GM19351 (cell line): ENCODE measurements around the gene ZSCAN32.

Source experiments
- ATAC-seq: cut with Tn5 transposase; IDR thresholded peaks from one replicate; pipeline ENCODE4 v1.9.1; 2021; ENCODE audit warnings: mild to moderate bottlenecking, moderate library complexity; ENCODE audit not compliant: unreplicated experiment

The ZSCAN32 gene

DNA sequence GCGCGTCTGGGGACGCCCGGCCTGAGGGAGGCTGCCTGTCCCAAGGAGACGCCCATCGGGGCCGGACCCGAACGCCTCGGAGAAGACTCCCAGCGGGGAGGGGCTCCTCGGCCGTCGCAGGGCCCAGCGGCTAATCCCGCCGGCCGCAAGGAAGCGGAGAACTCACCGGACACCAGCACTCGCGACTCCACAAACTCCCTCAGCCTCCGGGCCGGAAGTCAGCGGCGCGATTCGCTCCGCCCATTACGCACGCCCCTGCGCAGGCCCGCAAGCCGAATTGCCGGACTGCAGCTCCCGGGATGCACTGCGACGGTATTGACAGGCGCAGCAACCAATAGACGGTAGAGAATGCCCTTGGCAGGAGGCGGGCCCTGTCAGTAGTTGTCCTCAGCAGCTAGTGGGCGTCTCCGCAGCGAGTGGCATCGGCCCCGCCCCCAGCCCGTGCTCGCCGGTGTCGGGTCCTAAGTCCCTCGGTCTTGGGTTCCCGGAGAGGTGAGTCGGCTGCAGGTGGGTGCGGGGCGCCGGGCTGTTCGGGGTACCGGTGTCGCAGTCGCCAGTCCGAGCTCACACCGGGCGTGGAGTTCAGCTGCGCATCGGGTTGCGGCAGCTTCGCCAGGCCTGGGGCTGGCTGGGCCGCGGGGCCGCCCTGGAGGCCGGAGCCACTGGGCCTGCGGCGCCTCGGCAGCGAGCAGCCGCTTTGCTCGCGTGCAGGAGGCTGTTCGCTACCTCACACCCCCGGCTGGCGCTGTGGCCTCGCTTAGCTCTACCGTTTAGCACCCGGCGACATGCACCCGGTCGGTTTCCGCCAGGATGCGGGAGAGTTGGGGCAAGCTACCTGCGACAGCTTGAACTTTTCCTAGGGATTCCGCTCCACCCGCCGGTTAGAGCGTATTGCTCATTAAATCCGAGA lies at the start of gene ZSCAN32, which contains the start of gene ZNF174:
ZSCAN32 (minus strand) TSS at position 226 of the 910 bp plus-strand sequence. CDS start 3,447 bp downstream, outside the sequence.
ZNF174 (plus strand) TSS at position 437 of the 910 bp plus-strand sequence. CDS start 790 bp downstream, outside the sequence.
- ATAC-seq = peak; percentile 96

DNA sequence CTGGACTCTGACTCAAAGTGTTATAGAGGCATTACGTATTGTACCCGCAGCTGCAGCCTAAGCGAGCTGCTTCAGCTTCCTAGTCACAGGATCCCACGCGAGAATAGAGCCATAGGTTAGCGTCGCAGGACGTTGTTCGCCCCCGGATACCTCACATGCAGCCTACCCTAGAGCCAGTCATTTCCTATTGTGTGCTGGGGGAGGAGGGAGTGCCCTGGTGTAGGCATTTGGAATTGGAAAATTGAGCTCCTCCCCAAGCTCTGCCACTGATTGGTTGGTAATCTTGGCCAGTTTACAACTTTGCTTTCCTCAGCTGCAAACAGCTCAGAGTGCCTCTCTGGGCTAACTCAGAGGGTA lies 43.2 kb upstream of the ZSCAN32 start:
- peak; percentile 22 for ATAC-seq

DNA sequence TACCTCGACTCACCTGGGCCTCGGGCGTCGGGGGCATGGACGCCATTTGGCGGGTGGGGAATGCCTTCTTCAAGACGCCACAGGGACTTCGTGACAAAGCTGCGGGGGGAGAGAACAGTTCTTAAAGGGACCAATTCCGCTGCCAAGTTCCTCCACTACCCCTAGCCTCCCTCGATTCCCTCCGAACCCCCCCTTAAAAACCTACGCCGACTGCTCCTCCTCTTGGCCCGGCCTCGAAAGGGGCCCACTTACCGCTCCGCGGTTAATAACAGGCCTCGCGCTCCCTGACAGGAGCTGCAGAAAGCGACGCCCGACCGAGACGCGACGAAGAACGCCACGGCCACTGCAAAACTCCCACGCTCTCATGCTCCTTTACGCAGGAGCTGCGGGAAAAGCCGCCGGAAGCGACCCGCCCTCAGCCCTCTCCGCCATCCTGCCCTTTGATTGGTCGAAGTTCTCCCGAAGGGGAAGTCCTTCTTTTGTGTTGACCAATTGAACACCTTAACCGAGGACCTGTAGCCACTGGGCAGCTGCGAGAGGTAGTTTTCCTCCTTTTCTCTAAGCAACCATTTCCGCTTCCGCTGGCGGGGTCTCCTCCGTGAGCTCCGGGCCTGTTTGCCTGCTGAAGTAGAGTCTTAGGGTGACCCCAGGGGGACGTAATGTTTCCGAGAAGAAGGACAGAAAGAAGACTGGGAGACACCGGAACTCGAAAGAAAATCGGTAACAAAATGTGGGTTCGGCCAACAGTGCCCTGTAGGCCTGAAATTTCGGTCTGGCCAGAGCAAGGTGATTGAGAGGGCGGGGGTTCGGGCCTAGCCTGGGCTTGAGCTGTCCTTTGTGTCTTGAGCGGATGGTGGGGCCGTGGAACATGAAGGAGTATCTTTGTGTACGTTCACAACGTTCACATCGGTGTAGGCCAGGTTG lies 42.6 kb upstream of the ZSCAN32 start, which contains the start of the genes NAA60 and ZNF597:
NAA60 (plus strand) TSS at position 573 of the 924 bp plus-strand sequence. CDS start 32,548 bp downstream, outside the sequence.
ZNF597 (minus strand) TSS at position 397 of the 924 bp plus-strand sequence; CDS start at position 46, 351 bp downstream.
- ATAC-seq = peak; percentile 86

DNA sequence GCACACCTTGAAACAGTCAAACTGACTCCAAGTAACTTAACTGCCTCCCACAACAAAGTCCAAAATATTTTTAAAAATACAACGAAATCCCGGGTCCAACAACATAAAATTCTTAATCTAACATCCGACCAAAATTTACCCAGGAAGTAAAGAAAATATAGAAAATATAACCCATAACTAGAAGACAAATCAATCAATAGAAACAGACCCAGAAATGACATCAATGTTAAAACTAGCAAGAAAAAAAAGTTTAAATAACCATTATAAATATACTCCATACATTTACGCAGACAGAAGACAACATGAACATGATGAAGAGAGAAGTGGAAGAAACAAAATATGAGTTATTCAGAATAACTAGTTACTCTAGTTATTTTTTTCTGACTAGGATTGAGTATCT lies 38.8 kb upstream of the ZSCAN32 start:
- no peak for ATAC-seq

DNA sequence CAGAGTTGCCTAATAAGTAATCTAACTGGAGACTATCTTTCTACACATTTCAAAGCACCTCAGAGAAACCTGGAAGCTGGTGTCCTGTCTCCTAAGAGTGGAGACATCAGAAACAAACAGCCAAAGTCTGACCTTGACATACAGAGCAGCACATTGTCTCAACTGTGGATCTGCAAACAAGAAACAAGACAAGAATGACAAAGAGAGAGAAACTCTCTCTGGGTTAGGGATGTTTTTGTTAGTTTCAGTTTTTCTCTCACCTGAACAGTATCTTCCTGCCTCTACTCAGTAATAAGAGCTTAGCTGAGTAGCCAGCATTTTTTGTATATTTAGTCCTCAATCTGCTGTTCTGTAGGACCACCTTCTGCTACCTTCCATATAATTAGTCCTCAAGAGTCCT lies 33.6 kb upstream of the ZSCAN32 start:
- ATAC-seq = no peak

DNA sequence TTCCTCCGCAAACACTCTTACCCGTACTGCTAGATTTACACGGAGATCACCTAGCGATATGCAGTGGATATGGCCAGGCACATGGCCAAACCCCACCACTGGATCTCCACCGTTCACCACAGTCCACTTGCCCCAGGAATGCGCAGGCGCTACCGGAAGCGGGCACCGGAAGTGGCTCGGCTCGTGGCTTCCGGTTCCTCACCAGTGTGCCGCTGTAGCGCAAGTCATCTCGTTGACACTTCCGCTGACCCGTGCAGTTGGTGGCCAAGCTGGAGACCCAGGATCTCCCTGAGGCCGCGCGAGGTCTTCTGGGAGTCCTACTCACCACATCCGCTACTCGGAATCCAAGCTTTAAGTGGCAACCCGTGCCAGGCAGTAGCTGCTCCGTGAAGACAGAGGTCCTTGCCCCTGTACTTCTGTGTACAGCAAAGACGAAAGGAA lies 31.0 kb upstream of the ZSCAN32 start:
- no peak for ATAC-seq

DNA sequence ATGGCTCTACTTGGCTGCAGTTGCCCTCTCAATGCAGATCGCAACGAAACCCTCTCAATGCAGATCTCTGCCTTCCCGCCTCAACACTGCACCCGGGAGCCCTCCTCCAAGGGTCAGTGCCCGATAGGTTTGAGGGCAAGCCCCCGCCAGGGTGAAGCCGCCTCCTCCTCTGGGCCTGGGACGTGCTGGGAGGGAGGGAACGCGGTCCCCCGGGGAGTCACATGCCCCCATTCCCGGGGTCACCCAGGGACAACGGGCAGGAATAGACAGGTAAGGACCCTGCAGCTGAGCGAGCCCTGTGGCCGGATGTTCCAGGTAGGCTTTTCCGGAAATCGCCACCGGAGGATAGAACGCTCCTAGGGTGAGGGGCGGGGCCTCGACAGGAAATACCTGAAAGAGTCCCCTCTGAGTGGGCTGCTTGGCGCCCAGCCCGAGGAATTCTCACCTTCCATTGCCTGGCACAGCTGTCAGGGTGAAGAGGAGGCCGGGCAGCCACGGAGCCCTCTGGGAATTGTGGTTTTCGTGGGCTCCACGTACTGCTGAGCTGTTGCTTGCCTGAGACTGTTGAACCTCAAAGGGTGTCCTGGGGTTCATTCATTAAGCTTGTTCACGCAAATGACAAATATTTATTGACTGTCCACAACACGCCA lies 13.1 kb upstream of the ZSCAN32 start:
- no peak for ATAC-seq

DNA sequence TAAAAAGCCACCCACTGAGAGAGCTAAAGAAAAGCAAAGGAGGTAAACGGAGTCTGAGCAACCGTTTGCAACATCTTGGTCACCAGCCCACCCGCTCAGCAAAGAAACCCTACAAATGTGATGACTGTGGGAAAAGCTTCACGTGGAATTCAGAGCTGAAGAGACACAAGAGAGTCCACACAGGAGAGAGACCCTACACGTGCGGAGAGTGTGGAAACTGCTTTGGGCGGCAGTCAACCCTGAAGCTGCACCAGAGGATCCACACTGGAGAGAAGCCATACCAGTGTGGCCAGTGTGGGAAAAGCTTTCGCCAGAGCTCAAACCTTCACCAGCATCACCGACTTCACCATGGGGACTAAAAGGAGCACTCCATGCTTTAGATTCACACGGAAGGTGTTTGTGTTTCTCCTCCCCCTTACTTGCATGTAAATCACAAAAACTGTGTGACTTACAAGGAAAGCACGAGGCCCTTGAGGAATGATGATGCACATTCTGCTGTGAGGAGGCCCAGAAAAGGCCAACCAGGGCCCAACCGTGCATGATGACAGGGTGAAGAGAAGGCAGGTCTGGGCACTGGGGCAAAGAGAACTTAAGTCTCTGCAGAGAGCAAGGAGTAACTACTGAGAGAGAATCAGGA lies 7.9 kb upstream of the ZSCAN32 start:
- ATAC-seq = no peak

DNA sequence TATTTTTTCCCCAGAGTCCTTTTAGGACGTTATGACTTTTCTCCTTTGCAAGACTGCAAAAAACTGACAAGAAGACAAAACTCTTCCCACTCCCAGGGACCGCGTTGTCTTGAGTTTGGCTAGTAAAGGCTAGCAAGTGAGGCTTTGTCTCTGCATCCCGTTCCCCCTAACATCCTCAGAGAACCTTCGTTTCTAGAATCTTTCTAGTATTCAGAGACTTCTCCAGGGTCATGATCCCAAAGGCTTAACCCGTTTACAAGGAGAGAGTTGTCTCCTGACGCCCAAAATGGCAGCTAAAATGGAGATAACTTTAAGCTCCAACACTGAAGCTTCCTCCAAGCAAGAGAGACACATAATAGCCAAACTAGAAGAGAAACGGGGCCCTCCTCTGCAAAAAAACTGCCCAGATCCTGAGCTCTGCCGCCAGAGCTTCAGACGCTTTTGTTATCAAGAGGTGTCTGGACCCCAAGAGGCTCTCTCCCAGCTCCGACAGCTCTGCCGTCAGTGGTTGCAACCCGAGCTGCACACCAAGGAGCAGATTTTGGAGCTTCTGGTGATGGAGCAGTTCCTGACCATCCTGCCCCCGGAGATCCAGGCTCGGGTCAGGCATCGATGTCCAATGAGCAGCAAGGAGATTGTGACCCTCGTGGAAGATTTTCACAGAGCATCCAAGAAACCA lies 1.1 kb upstream of the ZSCAN32 start:
- no peak for ATAC-seq

DNA sequence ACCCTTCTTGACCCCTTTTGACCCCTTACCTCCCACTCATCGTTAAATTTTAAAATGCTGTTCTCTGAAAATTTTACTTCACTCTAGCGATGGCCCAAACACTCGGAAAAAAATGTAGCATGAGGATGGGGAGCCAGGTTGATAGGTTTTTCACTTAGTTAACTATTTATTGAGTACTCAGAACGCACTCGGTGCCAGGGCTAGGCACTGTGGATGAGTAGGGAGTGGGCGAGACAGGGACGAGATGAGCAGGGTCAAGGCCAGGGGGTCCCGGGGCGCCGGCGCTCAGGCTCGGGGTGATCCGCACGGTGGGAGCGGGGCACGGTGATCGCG lies 392 bp downstream of the ZSCAN32 start:
- ATAC-seq = no peak

DNA sequence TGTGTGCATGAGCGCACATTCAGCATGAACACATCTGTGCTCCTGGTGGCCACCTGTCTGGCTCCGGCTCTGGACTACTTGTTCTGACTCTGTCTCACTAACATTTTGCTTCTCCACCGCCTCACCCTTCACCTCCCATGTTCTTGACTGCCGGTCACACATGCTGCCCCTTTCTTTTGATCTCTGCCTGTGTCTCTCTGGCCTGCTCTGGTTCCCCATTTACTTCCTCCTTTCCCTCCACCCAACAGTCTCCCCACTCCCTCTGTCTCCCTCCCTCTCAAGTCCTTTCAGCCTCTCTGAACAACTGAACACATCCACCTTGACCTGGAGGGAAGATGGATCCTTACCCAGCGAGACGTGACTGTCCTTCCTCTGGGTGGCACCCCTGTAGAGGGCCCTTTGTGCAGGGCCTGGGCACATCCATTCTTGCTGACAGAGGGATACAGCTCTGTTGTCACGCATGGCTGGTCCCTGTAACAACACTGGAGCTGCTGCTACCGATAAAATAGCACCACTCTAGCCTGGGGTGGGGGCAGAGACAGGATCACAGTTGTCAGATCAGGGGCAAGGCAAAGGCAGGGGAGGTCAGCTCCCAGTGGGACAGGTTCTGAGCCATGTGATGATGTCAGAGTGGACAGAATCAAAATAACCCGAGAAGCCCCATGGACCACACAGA lies 11.0 kb downstream of the ZSCAN32 start:
- ATAC-seq = no peak

DNA sequence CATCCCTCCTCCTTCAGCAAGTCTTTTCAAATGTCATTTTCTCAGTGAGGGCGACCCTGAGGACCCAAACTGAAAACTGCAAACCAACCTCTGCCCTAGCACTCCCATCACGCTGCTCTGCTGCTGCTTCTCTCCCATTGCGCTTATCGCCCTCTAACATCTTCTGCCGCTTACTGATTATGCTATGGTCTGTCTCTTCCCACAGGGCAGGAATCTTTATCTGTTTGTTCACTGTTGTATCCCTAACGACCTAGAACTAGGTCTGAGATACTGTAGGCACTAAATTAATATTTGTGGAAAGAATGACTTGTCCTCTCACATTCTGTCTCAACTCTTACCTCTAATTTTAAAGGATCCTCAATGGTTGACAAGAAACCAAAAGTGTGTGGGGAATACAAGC lies 12.5 kb downstream of the ZSCAN32 start:
- no peak for ATAC-seq

DNA sequence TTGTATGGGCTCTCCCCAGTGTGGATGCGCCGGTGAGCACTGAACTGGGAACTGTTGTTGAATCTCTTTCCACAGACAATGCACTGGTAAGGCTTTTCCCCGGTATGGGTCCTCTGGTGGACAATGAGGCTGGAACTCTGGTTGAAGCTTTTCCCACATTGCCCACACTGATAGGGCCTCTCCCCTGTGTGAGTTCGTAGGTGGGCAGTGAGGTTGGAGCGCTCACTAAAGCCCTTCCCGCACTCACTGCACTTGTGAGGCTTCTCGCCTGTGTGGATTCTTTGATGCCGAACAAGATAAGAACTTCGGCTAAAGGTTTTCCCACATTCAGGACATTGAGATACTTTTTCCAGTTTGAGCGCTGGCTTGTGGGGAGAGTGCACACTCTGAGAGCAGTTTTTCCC lies 17.8 kb downstream of the ZSCAN32 start:
- ATAC-seq = no peak

DNA sequence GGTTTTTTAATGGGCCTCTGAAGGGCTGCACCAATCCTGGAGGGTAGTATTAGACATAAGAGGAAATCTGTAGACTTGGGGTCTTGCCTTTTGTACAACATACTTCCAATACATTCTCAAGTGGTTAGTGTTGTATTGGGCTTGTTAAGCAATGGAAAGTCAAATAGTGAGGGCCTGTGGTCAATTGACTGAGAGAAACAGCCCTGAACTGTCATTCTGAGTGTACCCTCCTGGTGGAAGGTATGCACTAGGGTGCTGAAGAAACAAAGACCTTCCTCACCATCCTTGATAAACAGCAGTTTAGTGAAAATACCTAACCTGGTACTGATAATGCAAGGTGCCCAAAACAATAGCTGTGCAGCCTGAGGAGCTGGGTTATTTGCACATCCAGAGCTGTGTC lies 22.9 kb downstream of the ZSCAN32 start:
- no peak for ATAC-seq

DNA sequence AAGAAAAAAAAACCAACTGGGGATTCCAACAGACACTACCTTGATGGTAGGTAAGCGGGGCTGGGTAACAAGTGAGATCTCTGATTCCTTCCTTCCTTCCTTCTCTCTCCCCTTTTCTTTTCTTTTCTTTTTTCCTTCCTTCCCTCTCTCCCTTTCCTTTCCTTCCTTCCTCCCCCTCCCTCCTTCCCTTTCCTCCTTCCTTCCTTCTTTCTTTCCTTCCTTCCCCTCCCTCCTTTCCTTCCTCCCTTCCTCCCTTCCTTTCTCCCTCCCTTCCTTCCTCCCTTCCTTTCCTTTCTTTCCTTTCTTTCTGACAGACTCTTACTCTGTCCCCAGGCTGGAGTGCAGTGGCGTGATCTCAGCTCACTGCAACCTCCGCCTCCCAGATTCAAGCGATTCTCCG lies 25.1 kb downstream of the ZSCAN32 start:
- ATAC-seq = no peak

DNA sequence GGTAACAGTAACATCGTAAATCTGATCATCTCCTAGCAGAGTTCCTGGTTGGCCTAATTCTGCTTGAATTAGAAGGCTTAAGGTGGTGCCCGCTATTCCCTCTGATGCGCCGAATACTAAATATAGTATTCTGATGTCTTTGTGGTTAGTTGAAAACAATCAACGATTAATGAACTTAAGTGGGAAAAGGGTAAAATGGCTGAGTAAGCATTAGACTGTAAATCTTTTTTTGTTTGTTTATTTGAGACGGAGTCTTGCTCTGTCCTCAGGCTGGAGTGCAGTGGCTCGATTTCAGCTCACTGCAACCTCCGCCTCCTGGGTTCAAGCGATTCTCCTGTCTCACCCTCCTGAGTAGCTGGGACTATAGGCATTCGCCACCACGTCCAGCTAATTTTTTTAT lies 31.7 kb downstream of the ZSCAN32 start:
- ATAC-seq = no peak

DNA sequence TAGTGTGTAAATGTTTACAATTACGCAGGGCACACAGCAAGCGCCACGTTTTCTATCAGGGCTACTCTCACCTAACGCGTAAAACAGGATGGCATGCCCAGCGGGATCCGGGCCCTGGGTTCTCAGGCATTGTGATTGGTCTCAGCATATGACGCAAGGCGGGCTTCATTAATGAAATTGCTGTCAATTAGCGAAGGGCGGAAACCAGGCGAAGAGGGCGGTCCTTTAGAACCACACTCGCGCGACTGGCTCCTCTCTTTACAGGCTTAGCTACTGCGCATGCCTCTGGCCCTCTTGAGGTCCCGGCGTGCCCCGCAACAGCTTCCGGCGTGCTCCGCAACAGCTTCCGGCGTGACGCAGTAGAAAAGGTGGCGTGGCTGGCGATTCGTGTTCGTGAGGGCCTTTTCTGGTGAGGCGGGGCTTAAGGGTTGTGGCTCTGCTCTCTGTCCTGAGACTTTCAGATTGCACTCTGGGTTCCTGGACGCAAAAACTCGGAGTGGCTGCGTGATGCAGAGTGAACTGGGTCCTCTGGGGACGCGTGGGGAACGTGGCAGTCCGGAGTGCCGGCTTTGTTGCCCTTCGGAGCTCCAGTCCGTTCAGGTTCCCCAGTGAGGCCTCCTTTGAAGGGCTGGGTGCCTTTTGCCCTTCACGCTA lies 35.9 kb downstream of the ZSCAN32 start:
- ATAC-seq = peak; percentile 44

DNA sequence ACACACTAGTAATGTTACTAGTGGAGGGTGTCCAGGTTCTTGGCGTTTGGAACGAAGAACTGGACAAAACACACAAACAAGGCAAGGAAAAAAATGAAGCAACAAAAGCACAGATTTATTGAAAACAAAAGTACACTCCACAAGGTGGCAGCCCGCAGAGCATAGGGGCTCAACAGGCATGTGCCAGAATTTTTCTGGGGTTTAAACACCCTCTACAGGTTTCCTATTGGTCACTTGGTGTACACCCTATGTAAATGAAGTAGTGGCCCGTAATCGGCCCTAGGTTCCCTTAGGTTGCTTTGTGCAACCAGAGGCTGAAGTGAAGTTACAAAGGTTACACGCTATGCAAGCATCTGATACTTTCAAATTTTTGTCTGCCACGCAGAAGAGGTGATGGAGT lies 37.0 kb downstream of the ZSCAN32 start:
- no peak for ATAC-seq

DNA sequence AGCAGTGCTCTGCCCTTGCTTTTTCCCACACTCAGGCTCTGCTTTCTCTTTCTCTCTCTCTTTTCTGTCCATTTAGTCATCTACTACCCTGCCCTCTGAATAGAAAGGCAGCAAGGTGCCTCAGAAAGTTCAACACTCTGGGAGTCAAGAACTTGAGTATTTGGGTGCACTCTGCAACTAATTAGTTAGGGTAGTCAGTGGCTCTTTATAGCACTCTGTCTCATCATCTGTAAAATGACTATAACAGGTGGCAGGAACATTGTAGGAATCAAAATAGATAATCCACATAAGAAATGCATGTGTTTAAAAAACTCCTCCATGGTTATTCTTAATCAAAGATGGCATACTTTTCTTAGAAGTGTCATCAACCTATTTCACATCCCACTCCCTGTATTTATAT lies 37.9 kb downstream of the ZSCAN32 start:
- no peak for ATAC-seq
